Measurements from ENCODE around the gene PSMG4.

Gene PSMG4

GRCh38 chr6:3294396-3294795, 35.6 kb downstream of the PSMG4 start:
- DNase-seq: no peak
- no peak overlapping the region for H3K27ac ChIP-seq
- no peaks in the 10 kb centered on the region for H3K9me3 ChIP-seq
- H3K4me1 ChIP-seq: no peaks in the 10 kb centered on the region
- no peak overlapping the region for H3K4me3 ChIP-seq
- intact Hi-C loops (cut with DNase I; ENCODE audit: low total_unique reads): no loop called here
- peaks cover 0 to 22% of the 10 kb centered on the region in 2 donors for H3K27me3 ChIP-seq
- peaks cover 0 to 10% (median 0%) of the 10 kb centered on the region in 3 donors for H3K36me3 ChIP-seq
- no peak for TF ChIP-seq CTCF (IDR thresholded peaks at IDR 0.05)

DNA sequence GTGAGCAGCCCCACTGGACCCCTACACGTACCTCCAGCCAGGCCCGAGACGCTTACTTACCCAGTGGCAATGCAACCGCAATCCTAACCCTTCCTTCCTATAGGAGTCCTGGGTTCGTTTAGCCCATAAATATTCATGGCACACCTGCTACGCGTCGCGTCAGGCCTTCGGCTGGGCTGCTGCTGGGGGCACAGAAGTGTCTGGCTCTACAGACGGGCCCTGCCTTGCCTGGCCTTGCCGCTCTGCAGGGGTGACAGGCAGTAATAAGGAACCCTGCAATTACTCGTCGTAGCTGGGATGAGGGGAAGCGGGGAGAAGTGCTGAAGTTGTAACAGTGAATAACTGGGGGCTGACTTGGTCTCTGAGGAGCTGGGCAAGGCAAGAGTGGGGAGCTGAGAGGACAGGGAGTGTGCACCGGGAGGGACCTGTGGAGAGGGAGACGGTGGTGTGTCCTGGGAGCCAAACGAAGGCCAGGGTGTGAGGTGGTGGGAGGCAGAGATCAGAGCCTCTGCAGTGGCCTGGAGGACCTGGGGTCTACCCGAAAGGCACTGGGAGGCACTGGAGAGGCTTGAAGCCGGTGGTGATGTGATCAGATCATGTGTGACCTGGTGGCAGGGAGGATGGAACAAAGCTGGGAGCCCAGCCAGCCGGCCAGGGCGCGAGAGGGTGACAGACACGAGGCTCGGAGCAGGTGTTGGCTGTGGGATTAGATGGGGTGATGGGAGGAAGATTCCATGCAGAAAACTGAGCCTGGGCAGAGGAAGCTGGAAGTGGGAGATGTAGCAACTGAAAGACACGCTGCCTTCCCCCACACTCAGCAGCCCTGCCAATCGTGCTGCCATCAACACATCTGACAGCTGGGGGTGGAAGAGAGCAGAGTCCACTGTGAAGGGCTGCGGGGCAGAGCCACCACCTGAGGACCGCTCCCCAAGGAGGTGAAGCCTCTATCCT, 36.4 kb downstream of the PSMG4 start:
- no peaks in the 10 kb centered on the region for H3K9me3 ChIP-seq
- no peak for TF ChIP-seq CTCF (IDR thresholded peaks at IDR 0.05)
- peaks cover 0 to 22% of the 10 kb centered on the region in 2 donors for H3K27me3 ChIP-seq
- H3K4me1 ChIP-seq: no peaks in the 10 kb centered on the region
- no peak overlapping the region for H3K27ac ChIP-seq
- peak in 1 of 2 donors; percentile 15 for DNase-seq
- intact Hi-C loops (cut with DNase I; ENCODE audit: low total_unique reads): no loop called here
- H3K4me3 ChIP-seq: no peak overlapping the region
- H3K36me3 ChIP-seq: peaks cover 0 to 10% (median 0%) of the 10 kb centered on the region in 3 donors

GRCh38 chr6:3296078-3296477, 37.3 kb downstream of the PSMG4 start:
- TF ChIP-seq CTCF (IDR thresholded peaks at IDR 0.05): no peak
- peak; percentile 2 to 6 for DNase-seq
- H3K4me3 ChIP-seq: no peak overlapping the region
- H3K9me3 ChIP-seq: no peaks in the 10 kb centered on the region
- H3K4me1 ChIP-seq: no peaks in the 10 kb centered on the region
- intact Hi-C loops (cut with DNase I; ENCODE audit: low total_unique reads): no loop called here
- no peak overlapping the region for H3K27ac ChIP-seq
- H3K36me3 ChIP-seq: peaks cover 0 to 10% (median 0%) of the 10 kb centered on the region in 3 donors
- peaks cover 0 to 22% of the 10 kb centered on the region in 2 donors for H3K27me3 ChIP-seq

GRCh38 chr6:3296537-3296936, 37.8 kb downstream of the PSMG4 start:
- peak; percentile 3 to 56 for DNase-seq
- Histone ChIP-seq H3K4me1 (no peaks in the 10 kb centered on the region), H3K27ac (no peak overlapping the region), H3K36me3 (peaks cover 0 to 10% (median 0%) of the 10 kb centered on the region in 3 donors), H3K4me3 (no peak overlapping the region), H3K27me3 (peaks cover 0 to 22% of the 10 kb centered on the region in 2 donors), H3K9me3 (no peaks in the 10 kb centered on the region)
- intact Hi-C loops (cut with DNase I; ENCODE audit: low total_unique reads): no loop called here
- no peak for TF ChIP-seq CTCF (IDR thresholded peaks at IDR 0.05)

DNA sequence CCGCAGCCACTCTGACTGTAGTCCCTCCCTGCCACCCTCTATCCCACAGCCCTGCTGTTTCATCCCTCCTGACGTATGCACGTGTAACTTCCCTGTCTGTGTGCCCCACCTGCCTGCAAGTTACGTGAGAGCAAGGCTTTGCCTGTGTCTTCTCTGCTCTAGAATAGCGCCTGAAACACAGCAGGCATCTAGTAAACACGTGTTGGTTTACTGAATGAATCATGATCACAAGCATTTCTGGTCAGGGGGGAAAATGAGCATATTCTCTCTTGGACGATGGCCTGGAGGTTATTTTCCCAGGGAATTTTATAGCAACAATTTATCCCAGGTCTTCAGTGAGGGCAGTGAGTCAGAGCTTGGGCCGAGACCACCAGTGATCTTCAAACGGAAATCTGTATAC, 38.3 kb downstream of the PSMG4 start:
- TF ChIP-seq CTCF (IDR thresholded peaks at IDR 0.05): no peak
- Histone ChIP-seq H3K36me3 (peaks cover 0 to 8% (median 0%) of the 10 kb centered on the region in 3 donors), H3K4me3 (no peak overlapping the region), H3K4me1 (no peaks in the 10 kb centered on the region), H3K9me3 (no peaks in the 10 kb centered on the region), H3K27ac (no peak overlapping the region), H3K27me3 (peaks cover 0 to 22% of the 10 kb centered on the region in 2 donors)
- intact Hi-C loops (cut with DNase I; ENCODE audit: low total_unique reads): no loop called here
- no peak for DNase-seq
